Daoy (cell line): ENCODE data around the gene PMVK. TPM values are rescaled to one million over a fixed set of nuclear protein-coding genes. Genes with fewer than 3 reads are reported as not detected.
"Not testable (repeated sequence)": the region's sequence is repeated elsewhere in the genome, so short reads cannot be mapped to it uniquely, and the experiment has no call there.

ENCODE experiments used
- DNase-seq: peaks from one replicate; pipeline ENCODE4 v3.0.0-alpha.2; 2015; ENCODE audit warnings: low read depth
- total RNA-seq: library from RNA; depleted of rRNA; stranded (reverse); fragments of >200 nt; shearing (Covaris generic); gene quantifications from 2 replicates; pipeline ENCODE4 v1.2.3, GENCODE V29; 2014; rRNA removed

PMVK gene
- total RNA-seq, result 3.8 and 5.7 TPM in 2 replicates

DNA sequence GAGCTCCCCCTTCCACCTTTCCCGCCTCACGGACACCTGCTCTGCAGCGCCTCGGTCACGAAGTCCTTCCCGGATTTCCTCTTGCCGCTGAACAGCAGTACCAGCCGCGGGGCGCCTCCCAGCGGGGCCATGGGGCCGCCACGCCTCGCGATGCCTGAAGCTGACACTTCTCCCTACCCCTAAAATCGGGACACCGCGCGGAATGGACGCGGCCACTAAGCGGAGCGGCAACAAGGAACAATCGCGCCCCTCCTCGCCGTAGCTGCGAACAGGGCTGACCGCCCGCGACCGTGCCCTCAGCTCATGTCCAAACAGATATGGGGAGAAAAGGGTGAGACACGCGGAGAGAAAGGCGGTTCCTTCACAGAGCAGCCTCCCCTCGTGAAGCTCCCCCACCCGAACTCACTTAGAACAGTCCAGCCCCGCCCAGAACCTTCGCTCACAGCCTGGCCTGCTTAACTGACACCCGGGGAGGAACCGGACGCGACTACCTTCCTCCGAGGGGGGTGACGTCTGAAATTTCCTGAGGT lies at the start of gene PMVK:
Gene PMVK (minus strand): TSS at position 165 of the 530 bp plus-strand sequence. CDS start 34 bp downstream, at position 131.
- DNase-seq, result peak; percentile 96

DNA sequence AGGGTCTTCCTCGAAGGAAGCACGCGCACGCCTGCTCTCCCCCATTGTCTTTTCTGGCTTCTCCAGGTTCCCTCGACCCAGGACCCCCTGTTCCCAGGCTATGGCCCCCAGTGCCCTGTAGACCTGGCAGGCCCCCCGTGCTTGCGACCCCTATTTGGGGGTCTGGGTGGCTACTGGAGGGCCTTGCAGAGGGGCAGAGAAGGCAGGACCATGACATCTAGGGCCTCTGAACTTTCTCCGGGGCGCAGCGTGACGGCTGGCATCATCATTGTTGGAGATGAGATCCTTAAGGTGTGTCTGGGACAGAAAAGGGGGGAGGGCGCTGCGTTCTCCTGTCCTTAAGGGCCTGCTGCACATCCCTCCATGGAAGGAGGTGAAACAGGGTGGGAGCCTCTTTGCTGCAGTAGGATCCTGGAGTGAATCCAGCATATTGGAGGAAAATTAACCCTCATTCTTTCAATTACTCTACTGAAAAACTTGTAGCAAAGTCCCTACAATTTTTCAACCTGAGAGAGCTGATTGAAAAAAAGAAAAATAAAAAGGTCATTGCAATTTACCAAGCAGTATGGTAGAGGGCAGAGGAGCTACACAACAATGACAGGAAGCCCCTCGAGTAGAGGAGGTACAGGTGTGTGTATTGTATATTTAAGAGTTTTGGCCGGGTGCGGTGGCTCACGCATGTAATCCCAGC lies 47.4 kb upstream of the PMVK start:
- DNase-seq, result no peak

DNA sequence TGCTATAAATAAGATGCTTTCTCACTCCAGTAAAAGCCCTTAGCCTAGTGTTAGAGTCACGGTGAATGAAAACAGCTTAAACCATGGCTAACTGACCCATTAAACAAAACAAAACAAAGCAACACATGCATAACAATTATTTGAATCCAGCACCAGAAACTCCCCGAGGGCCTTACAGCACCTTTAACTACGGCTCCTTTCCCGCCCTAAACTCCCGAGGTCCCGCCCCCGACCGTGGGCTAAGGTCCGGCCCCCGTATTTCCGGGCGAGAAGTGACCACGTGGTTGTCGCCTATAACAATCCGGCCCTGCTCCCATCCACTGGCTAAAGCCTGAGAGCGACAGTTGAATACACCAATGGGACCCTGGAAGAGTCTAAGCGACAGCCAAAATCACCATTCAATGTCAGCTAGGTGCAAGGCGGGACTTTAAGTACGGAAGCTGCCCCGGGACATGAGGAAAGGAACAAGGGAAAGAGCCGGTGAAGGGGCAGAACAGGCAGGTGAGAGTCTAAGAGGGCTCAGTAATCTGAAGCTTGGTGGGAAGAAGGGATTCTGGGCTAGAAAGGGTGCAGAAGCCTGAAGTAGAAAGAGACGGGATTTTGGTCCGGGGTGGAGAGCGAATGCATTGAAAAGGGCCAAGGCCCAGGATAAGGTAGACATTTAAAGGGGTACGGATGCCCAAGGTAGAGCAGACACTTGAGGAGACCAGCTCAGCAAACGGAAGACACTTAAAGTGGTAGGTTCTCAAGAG lies 46.6 kb upstream of the PMVK start, which contains the start of gene FLAD1:
Gene FLAD1 (plus strand): TSS at position 448 of the 752 bp plus-strand sequence. CDS start 351 bp downstream, outside the sequence.
- DNase-seq, result peak; percentile 99

DNA sequence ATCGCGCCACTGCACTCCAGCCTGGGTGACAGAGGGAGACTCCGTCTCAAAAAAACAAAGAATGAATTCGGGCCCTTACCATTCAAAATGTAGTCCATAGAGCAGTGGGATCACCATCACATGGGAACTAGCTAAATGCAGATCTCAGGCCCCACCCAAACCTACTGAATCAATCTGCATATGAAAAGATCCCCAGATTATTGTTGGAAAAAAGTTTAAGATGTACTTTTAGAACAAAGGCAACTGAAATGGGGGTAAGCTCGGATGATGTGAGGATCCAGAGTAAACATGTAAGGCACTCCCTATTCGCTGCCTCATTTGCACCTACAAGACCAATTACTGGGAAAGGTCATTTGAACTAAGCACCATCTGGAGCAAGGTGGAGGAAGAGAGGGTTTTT lies 45.8 kb upstream of the PMVK start:
- DNase-seq, result no peak

DNA sequence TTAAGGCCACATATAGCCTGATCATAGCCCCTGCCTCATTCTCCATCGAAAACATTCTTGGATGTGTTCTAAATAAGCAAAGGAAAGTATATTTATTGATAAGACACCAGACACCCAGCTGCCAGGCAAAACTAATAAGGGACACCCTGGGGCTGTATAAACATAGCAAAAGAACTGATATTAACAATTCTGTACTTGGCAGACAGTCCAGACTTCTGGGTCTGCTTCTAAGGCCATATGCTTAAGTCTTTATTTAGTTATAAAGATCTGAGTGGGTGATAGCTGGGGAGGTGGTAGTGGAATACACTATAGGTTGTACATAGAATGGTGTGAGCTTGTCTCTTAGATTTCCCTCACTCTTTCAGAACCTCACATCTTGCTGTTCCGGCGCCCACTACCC lies 41.8 kb upstream of the PMVK start:
- no peak for DNase-seq

DNA sequence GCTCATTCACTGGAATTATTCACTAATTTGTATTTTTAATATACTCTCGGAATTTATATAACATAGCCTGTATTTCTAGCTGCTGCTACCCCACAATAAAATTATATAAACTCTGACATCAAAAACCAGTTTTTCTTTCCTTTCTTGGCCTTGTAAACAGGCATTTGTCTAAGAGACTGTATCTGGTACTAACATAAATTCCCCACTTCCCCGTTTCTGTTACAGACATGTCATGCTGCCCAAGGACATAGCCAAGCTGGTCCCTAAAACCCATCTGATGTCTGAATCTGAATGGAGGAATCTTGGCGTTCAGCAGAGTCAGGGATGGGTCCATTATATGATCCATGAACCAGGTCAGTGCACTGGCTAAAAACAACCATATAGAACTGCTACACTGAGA lies 41.2 kb upstream of the PMVK start:
- not testable (repeated sequence) for DNase-seq

DNA sequence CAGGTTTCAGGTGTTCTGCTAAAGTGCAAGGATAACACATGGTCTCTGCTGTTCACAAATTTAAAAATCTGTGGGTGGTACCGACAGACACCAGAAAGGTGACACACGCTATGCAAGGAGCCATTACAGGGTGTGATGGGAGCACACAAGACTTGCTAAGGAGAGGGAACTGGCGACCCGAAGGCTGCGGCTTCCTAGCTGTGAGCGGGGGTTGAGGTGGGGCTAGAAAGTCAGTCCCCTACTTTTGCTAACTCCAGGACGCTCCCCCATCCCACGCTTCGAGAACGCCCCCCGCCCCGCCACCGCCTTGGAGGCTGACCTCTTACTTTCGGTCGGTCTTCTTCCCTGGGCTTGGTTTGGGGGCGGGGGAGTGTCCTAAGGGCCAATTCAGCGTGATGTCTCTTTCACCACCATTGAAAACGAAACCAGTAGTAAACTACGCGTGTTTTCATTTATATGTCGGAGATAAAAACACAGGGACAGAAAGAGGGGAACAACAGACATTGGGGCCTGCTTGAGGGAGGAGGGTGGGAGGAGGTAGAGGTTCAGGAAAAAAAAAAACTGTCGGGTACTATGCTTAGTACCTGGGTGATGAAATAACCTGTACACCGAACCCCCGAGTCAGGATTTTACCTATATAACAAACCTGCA lies 39.0 kb upstream of the PMVK start:
- DNase-seq, result peak; percentile 63

DNA sequence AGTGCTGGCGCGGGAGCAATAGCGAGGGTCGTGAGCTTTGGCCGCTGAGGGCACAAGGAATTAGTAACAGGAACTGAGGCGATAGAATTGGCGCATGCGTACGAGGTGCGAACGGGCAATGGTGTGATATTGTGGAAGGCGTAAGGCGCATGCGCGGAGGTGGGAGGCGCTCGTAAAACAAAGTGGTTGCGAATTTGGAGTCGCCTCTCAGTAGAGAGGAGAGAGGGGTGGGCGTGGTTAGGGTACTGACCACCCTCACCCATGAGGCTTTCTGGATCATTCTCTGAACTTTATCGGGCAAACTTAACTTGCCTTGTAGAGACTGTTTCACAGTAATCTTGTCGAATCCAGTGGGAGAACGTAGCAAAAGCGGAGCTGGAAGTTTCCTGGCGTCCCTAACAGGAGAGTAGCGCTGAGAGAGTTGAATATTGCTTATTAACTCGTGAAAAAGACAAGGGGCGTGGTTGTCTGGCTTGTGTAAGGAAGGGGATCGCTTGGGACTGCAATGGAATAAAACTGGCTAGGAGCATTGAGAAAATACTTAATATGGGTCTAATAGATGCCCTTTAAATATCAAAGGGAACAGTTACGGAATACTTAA lies 38.4 kb upstream of the PMVK start:
- peak; percentile 98 for DNase-seq

DNA sequence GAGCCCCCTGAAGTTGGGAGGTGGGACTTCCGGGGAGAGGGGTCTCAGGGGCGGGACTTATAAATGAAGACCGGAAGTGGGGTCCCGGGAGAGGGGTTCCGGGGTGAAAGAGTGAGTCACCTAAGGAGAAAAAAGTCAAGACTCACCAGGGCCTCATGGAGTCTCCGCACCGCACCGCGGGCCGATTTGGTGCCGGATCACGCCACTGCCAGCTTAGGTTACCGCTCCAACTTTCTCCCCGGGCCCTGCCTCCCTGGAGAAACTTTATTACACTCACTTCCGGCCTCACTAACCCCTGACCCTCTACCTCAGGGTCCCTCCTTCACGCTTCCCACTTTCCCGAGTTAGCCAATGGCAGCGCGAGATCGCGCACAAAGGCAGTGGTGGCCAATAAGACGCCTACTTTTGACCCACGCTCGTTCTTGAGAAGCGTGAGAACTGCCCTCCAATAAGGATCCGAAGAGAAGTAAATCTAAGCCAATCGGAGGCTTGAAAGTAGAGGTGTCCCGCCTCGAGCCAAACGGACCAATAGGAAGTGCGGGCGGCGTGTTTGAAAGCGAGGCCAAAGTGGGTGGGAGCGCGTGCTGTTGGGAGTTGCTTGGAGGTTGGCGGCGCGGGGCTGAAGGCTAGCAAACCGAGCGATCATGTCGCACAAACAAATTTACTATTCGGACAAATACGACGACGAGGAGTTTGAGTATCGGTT lies 37.7 kb upstream of the PMVK start, which contains the start of gene CKS1B:
Gene CKS1B (plus strand): TSS at position 580 of the 706 bp plus-strand sequence. CDS start 65 bp downstream, at position 645.
- DNase-seq, result peak; percentile 100

DNA sequence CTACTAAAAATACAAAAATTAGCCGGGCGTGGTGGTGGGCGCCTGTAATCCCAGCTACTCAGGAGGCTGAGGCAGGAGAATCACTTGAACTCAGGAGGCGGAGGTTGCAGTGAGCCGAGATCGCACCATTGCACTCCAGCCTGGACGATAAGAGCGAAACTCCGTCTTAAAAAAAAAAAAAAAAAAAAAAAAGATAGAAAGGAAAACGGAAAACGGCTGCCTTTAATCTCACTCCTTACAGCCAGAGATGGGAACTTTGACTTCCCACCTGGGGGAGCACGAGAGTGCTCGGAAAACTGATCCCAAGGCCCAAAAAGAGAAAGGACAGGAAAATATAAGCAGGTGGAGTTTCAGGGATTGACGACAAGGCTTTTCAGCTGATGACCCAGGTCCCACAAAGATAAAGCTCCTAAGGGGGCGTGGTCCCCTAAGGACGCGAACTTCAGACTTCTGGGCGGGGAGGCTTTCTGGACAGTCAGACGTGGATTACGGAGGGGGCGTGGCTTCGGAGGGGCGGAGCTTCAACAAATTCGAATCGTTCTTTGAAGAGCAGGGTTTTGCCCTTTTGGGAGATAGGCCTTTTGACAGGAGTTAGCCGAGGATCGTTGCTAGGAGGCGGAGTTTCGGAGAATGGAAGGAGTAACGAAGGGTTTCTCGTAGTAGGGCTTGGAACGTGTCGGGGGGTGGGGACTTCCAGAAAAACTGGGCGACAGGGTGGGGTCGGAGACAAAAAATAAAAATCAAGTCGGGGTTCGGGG lies 37.0 kb upstream of the PMVK start:
- peak; percentile 99 for DNase-seq

DNA sequence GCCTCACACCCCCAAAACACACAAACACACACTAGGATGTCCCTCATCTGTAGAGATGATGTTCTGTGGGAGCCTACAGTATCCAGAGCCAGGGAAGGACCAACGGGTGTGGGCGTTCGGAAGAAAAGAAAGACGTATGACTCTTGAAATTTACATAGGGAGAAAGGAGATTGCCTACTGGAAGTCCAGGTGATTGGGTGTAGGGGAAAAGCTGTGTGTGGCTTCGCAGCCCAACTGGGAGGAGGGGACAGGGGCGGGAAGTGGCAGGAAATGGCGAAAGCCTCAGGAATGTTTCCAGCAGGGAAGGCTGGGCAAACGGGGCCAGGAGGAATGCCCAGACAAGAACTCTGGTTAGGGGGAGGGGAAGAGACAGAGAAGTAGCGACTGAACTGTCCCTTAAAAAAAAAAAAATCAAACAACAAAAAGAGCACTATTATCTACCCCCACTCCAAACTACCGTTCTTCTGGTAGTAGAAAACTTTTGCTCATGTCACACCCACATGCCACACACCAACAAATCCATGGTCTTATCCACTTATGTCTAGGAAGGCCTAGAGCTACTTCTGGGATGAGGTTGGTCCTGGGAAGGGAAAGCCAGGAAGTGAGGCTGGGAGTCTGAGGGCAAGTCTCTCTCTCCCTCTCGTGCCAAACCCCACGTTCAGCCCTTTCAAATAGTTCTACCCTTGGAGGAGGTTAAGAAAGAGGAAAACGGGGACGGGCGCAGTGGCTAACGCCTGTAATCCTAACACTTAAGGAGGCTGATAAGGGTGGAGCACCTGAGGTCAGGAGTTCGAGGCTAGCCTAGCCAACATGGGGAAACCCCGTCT lies 36.2 kb upstream of the PMVK start:
- DNase-seq, result peak; percentile 99

DNA sequence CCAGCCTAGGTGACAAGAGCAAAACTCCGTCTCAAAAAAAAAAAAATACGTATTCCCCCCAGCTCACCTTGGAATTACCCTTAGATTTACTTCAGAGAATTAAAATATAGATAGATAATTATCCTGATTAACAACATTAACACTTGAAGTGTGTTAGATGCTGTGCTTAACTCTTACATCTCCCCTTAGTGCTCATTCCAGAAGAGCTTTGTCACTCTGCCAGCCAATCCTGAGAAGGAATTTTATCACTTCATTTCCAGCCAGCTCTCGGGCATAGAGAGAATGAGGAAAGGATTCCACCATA lies 35.6 kb upstream of the PMVK start:
- no peak for DNase-seq

DNA sequence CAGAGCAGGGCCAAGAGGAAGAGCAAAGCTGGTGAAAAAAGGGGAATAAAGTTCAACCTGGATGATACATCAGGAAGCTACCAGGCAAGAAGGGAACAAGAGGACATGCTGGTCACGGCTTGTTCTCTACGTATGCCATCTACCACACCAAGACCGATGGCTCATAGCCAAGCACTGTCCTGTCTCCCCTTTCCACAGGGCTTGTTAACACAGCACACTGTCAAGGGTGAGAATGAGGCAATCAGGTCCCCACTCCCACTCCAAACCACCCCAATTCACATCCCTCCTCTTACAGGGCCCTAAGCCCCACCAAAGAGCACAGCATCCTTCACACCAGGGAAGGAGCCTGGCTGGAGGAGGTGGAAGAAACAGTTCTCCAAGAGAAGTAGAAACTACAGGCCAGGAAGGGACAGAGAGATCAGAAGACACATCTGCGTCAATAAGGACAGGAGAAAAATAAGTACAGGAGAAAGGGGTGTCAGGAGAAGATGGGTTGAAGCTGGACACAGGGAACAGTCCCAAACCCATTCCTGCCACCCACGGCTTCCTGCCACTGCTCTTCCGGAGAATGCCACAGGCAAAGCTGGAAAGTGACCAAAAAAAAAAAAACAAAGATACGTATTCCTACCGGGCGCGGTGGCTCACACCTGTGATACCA lies 35.0 kb upstream of the PMVK start:
- DNase-seq, result peak; percentile 54

DNA sequence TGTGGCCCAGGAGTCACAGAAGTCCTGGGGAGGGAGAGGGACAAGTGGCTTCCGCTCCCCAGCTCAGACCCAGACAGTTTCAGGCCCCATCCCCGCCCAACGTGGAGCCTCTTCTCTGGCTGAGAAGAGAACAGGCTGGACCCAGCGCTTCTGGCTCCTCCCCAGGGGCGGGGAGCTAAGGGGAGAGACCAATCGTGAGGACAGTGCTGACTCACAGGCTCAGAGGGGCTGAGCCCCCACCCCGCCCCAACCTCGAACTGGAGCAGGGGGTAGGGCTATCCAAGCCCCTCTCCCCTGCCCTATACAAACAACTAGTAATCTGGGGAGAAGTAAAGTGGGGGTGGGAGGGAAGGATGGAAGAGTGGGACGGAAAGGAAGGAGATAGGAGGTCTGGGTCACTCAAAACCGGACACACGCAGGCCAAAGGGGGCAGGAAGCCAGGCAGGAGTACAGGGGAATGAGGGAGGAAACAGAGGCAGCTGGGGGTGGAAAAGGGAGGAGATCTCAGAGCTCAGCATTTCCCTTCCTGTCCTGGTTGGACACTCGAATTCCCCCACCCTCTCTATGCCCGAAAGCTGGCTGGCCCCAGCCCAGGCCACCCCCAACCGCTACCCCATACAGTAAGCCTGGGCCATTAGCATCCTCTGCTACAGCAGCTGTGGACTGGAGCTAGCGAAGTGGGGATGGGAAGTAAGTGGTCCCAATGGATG lies 34.3 kb upstream of the PMVK start, which contains the start of gene SHC1:
Gene SHC1 (minus strand): TSS at position 117 of the 710 bp plus-strand sequence. CDS start 221 bp downstream, outside the sequence.
- peak; percentile 98 for DNase-seq

DNA sequence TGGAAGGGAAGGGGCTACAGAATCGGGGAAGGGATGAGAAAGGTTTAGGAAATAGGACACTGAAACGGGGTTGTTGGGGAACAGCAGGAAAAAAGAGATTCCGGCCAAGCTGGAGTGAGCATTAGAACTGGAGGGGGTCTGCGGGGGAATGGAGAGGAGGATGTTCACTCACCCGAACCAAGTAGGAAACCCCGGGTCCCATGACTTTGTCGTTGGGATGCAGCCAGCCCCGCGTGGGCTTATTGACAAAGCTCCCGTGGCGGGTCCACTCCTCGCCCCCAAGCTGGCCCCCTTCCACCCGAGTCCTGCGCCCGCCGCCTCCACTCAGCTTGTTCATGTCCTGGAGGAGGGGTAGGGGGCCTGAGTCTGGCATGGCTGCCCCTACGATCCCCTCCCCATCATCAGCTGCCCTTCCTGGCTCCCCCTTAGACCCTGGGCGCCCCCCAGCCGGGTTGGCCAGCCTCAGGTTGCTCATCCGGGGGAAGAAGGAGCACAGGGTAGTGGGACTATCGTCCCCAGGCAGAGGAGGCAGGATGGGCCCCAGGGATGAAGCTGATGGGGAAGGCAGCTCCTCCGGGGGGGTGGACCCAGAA lies 33.4 kb upstream of the PMVK start:
- no peak for DNase-seq

DNA sequence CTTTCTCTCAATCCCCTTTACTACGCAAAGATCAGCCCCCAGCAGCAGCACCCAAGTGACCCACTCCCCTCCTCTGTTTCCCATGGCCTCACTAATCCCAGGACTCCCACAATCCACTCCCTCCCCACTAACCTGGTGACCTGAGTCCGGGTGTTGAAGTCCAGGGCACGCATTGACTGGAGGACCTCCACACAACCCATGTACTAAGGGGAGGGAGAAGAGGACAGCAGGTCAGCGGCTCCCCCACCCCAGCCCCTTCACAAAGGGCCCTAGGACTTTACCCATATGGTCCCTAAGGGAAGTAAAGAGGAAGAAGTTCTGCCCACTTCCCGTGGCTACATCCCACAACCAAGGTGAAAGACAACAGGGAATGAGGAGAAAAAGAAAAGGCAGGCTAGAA lies 32.7 kb upstream of the PMVK start:
- DNase-seq, result no peak

DNA sequence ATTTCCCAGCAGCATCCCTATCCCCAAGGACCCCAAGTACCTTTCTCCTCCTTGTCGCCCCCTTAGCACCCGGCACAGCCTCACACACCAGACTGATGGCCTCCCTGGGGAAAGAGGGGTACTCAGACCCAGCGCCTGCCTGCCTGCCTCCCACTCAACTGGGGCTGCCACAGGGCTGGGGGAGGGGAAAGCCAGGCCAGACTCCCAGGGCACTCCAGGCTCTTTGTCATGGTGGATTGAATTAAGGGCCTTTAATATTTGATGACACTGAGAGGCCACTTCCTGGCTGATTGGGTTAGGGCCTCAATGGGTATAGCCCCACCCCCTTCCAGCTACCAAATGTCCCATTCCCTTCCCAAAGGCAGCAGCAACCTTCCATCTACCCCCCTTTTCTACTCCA lies 32.2 kb upstream of the PMVK start:
- DNase-seq, result no peak
